ENCODE data around the gene PLEKHB2. TPM values are rescaled to one million over a fixed set of nuclear protein-coding genes. Genes with fewer than 3 reads are reported as not detected.
"Not testable (repeated sequence)": the region's sequence is repeated elsewhere in the genome, so short reads cannot be mapped to it uniquely, and the experiment has no call there.

PLEKHB2 gene
- total and polyA plus RNA-seq, 10 of the 15 experiments (the other 5 are each of a cell fraction or from before 2014, with no cell fraction given) = 12.3 to 55.6 (median 26.2) TPM

GRCh38 chr2:131114950-131115349, 9.8 kb downstream of the PLEKHB2 start:
- 76% methylated on average over 3 of the region's 3 CpGs for WGBS (ENCODE audit: insufficient coverage, insufficient replicate concordance, low lambda C conversion rate, missing lambda C conversion rate)
- Histone ChIP-seq H3K79me2 (ENCODE audit: control insufficient read depth, insufficient read depth, low read length) (peaks cover 62% of the 10 kb centered on the region), H3K9me3 (replicated peaks; ENCODE audit: control insufficient read depth, insufficient read depth, low read length) (peaks cover 21% of the 10 kb centered on the region)
- BruUV-seq (replicated peaks); DNase-seq (ENCODE audit: low read depth, low spot score); H3K36me3 ChIP-seq (ENCODE audit: control insufficient read depth in 2 of 2, insufficient read depth in 2 of 2, low read length in 1 of 2); CTCF ChIA-PET; ATAC-seq; in situ Hi-C loops (cut with MboI); POLR2A ChIA-PET; intact Hi-C loops (cut with micrococcal nuclease; ENCODE audit: unreplicated experiment); H3K9ac ChIP-seq (ENCODE audit: control insufficient read depth, insufficient read depth, low read length); H3K4me1 ChIP-seq (ENCODE audit: control insufficient read depth, insufficient read depth, low read length); H3K4me2 ChIP-seq (ENCODE audit: control insufficient read depth, insufficient read depth); H4K20me1 ChIP-seq (ENCODE audit: control insufficient read depth, insufficient read depth); H3K4me3 ChIP-seq; SMC1A ChIA-PET (ENCODE audit: uncharacterized antibody, unreplicated experiment); H3K27me3 ChIP-seq (replicated peaks in 1 of 2; ENCODE audit: control insufficient read depth in 2 of 2, insufficient read depth in 2 of 2, low read length in 1 of 2); FAIRE-seq; H2AFZ ChIP-seq (ENCODE audit: control insufficient read depth, low read depth, low read length); H3K27ac ChIP-seq (ENCODE audit: control insufficient read depth, insufficient read depth); RAD21 ChIA-PET (ENCODE audit: unreplicated experiment): not testable (repeated sequence)

GRCh38 chr2:131115752-131116151, 10.6 kb downstream of the PLEKHB2 start:
- no peaks in the 10 kb centered on the region for H4K20me1 ChIP-seq (ENCODE audit: control insufficient read depth, insufficient read depth)
- H3K4me3 ChIP-seq = no peak overlapping the region
- no TSS peak for BruUV-seq (replicated peaks)
- H3K9me3 ChIP-seq (replicated peaks; ENCODE audit: control insufficient read depth, insufficient read depth, low read length) = peaks cover 21% of the 10 kb centered on the region
- in situ Hi-C loops (cut with MboI) (no loop called here), intact Hi-C loops (cut with micrococcal nuclease; ENCODE audit: unreplicated experiment) (no loop called here)
- TF ChIP-seq EP300 (IDR thresholded peaks at IDR 0.05; ENCODE audit: borderline replicate concordance in 1 of 2, control insufficient read depth in 1 of 2, low read depth in 2 of 2, low read length in 2 of 2) = no peak
- no peak for TF ChIP-seq SUPT20H (IDR thresholded peaks at IDR 0.05; ENCODE audit: borderline replicate concordance, control insufficient read depth, low read depth, low read length)
- TF ChIP-seq BCL3 (IDR thresholded peaks at IDR 0.05; ENCODE audit: borderline replicate concordance, insufficient read depth, low read depth, low read length, poor library complexity, severe bottlenecking) = no peak
- TF ChIP-seq RELA (IDR thresholded peaks at IDR 0.05; ENCODE audit: borderline replicate concordance, partially characterized antibody) = no peak
- no peak for TF ChIP-seq ZNF687 (IDR thresholded peaks at IDR 0.05)
- TF ChIP-seq PAX8 (IDR thresholded peaks at IDR 0.05) = no peak
- no peak for TF ChIP-seq GABPA (IDR thresholded peaks at IDR 0.05; ENCODE audit: low read depth)
- TF ChIP-seq HCFC1 (IDR thresholded peaks at IDR 0.05; ENCODE audit: low read length) = no peak
- H3K36me3 ChIP-seq (ENCODE audit: control insufficient read depth in 2 of 2, insufficient read depth in 2 of 2, low read length in 1 of 2) = peaks cover 2 to 4% of the 10 kb centered on the region in 2 experiments
- H3K27ac ChIP-seq (ENCODE audit: control insufficient read depth, insufficient read depth) = no peak overlapping the region
- CTCF ChIA-PET = no interaction called here
- no peaks in the 10 kb centered on the region for H3K4me1 ChIP-seq (ENCODE audit: control insufficient read depth, insufficient read depth, low read length)
- no peak for FAIRE-seq
- POLR2A ChIA-PET = no interaction called here
- no peak overlapping the region for H3K4me2 ChIP-seq (ENCODE audit: control insufficient read depth, insufficient read depth)
- DNase-seq (ENCODE audit: low read depth, low spot score) = no peak
- H3K27me3 ChIP-seq (replicated peaks in 1 of 2; ENCODE audit: control insufficient read depth in 2 of 2, insufficient read depth in 2 of 2, low read length in 1 of 2) = no peaks in the 10 kb centered on the region
- ATAC-seq = no peak
- RAD21 ChIA-PET (ENCODE audit: unreplicated experiment) = no interaction called here
- H3K79me2 ChIP-seq (ENCODE audit: control insufficient read depth, insufficient read depth, low read length) = peaks cover 58% of the 10 kb centered on the region
- H3K9ac ChIP-seq (ENCODE audit: control insufficient read depth, insufficient read depth, low read length) = no peak overlapping the region
- no peak overlapping the region for H2AFZ ChIP-seq (ENCODE audit: control insufficient read depth, low read depth, low read length)
- SMC1A ChIA-PET (ENCODE audit: uncharacterized antibody, unreplicated experiment) = interaction anchor here (0.7 to 0.9 kb wide), 3 partner anchors 9 to 18 kb away, joined by 3 to 5 read pairs (median 3); no protein-coding TSS in a partner anchor

Measured in GM12878 (cell line).